Stimulated activated CD8-positive, alpha-beta memory T cell treated with anti-CD3 and anti-CD28 coated beads, Interleukin-7, amount 100 ng/mL, for 24 hours (primary cell): ENCODE data around the gene RPTOR.
"Not testable (repeated sequence)": the region's sequence is repeated elsewhere in the genome, so short reads cannot be mapped to it uniquely, and the experiment has no call there.

ENCODE experiments used
- DNase-seq: peaks from one replicate; pipeline ENCODE4 v3.0.0-alpha.2; 2020; ENCODE audit warnings: low read depth

Gene RPTOR

GRCh38 chr17:80785477-80786178 is 241.0 kb downstream of the RPTOR start:
- DNase-seq, result no peak

- DNase-seq, result no peak
Measured at GRCh38 chr17:80786470-80786869, 241.8 kb downstream of the RPTOR start.

GRCh38 chr17:80786887-80787286 is 242.2 kb downstream of the RPTOR start:
- no peak for DNase-seq

- DNase-seq, result no peak
Measured at GRCh38 chr17:80787881-80788280, 243.2 kb downstream of the RPTOR start.

- DNase-seq, result no peak
Measured at GRCh38 chr17:80789356-80789902, 244.8 kb downstream of the RPTOR start.

- no peak for DNase-seq
Measured at GRCh38 chr17:80790021-80790765, 245.6 kb downstream of the RPTOR start.

GRCh38 chr17:80790981-80791742 is 246.5 kb downstream of the RPTOR start:
- DNase-seq, result no peak

- DNase-seq, result no peak
Measured at GRCh38 chr17:80791758-80792284, 247.2 kb downstream of the RPTOR start.

GRCh38 chr17:80792373-80792781 is 247.7 kb downstream of the RPTOR start:
- DNase-seq, result no peak

- no peak for DNase-seq
Measured at GRCh38 chr17:80793421-80793820, 248.8 kb downstream of the RPTOR start.

GRCh38 chr17:80793851-80794267 is 249.2 kb downstream of the RPTOR start:
- DNase-seq, result no peak

- no peak for DNase-seq
Measured at GRCh38 chr17:80794281-80795089, 249.8 kb downstream of the RPTOR start.

- no peak for DNase-seq
Measured at GRCh38 chr17:80795090-80795580, 250.5 kb downstream of the RPTOR start.

GRCh38 chr17:80795754-80796153 is 251.1 kb downstream of the RPTOR start:
- no peak for DNase-seq

- DNase-seq, result no peak
Measured at GRCh38 chr17:80796430-80796861, 251.8 kb downstream of the RPTOR start.

- DNase-seq, result not testable (repeated sequence)
Measured at GRCh38 chr17:80797222-80797621, 252.6 kb downstream of the RPTOR start.

- no peak for DNase-seq
Measured at GRCh38 chr17:80797741-80798594, 253.3 kb downstream of the RPTOR start.

- DNase-seq, result no peak
Measured at GRCh38 chr17:80798595-80799537, 254.2 kb downstream of the RPTOR start.
